ENCODE data around the gene PWWP2A.

The PWWP2A gene

GRCh38 chr5:160133918-160134304, 14.7 kb upstream of the PWWP2A start:
- Histone ChIP-seq H3K9ac (ENCODE audit: low read length) (no peak overlapping the region), H3K4me1 (ENCODE audit: low read length) (no peaks in the 10 kb centered on the region), H4K20me1 (ENCODE audit: insufficient read depth, low read length) (no peaks in the 10 kb centered on the region), H3K79me2 (ENCODE audit: low read length) (no peaks in the 10 kb centered on the region), H3K27me3 (ENCODE audit: low read depth, low read length) (no peaks in the 10 kb centered on the region), H2AFZ (ENCODE audit: low read depth, low read length) (no peak overlapping the region), H3K4me2 (ENCODE audit: low read length) (no peak overlapping the region), H3K4me3 (ENCODE audit: low read length) (no peak overlapping the region), H3K36me3 (replicated peaks; ENCODE audit: low read depth, low read length) (no peaks in the 10 kb centered on the region), H3K27ac (ENCODE audit: low read length) (no peak overlapping the region), H3K9me3 (ENCODE audit: insufficient read depth, low read length) (no peaks in the 10 kb centered on the region)
- TF ChIP-seq EZH2phosphoT487 (IDR thresholded peaks at IDR 0.05; ENCODE audit: low read depth): no peak
- no peak for TF ChIP-seq CTCF (IDR thresholded peaks at IDR 0.05; ENCODE audit: low read depth, low read length)

- Histone ChIP-seq H3K4me3 (ENCODE audit: low read length) (no peak overlapping the region), H3K4me1 (ENCODE audit: low read length) (no peaks in the 10 kb centered on the region), H3K27me3 (ENCODE audit: low read depth, low read length) (no peaks in the 10 kb centered on the region), H3K27ac (ENCODE audit: low read length) (no peak overlapping the region), H3K9me3 (ENCODE audit: insufficient read depth, low read length) (no peaks in the 10 kb centered on the region), H2AFZ (ENCODE audit: low read depth, low read length) (no peak overlapping the region), H3K36me3 (replicated peaks; ENCODE audit: low read depth, low read length) (no peaks in the 10 kb centered on the region), H3K4me2 (ENCODE audit: low read length) (no peak overlapping the region), H4K20me1 (ENCODE audit: insufficient read depth, low read length) (no peaks in the 10 kb centered on the region), H3K79me2 (ENCODE audit: low read length) (no peaks in the 10 kb centered on the region), H3K9ac (ENCODE audit: low read length) (no peak overlapping the region)
- no peak for TF ChIP-seq CTCF (IDR thresholded peaks at IDR 0.05; ENCODE audit: low read depth, low read length)
- no peak for TF ChIP-seq EZH2phosphoT487 (IDR thresholded peaks at IDR 0.05; ENCODE audit: low read depth)
These were observed 14.0 kb upstream of the PWWP2A start for GRCh38 chr5:160133071-160133917.

GRCh38 chr5:160129841-160130240, 10.6 kb upstream of the PWWP2A start:
- no peak overlapping the region for H2AFZ ChIP-seq (ENCODE audit: low read depth, low read length)
- no peaks in the 10 kb centered on the region for H3K36me3 ChIP-seq (replicated peaks; ENCODE audit: low read depth, low read length)
- H3K4me2 ChIP-seq (ENCODE audit: low read length): no peak overlapping the region
- H3K79me2 ChIP-seq (ENCODE audit: low read length): no peaks in the 10 kb centered on the region
- H3K4me3 ChIP-seq (ENCODE audit: low read length): no peak overlapping the region
- no peaks in the 10 kb centered on the region for H3K9me3 ChIP-seq (ENCODE audit: insufficient read depth, low read length)
- TF ChIP-seq CTCF (IDR thresholded peaks at IDR 0.05; ENCODE audit: low read depth, low read length) (no peak), EZH2phosphoT487 (IDR thresholded peaks at IDR 0.05; ENCODE audit: low read depth) (no peak)
- no peaks in the 10 kb centered on the region for H3K27me3 ChIP-seq (ENCODE audit: low read depth, low read length)
- H3K27ac ChIP-seq (ENCODE audit: low read length): no peak overlapping the region
- H3K4me1 ChIP-seq (ENCODE audit: low read length): no peaks in the 10 kb centered on the region
- no peaks in the 10 kb centered on the region for H4K20me1 ChIP-seq (ENCODE audit: insufficient read depth, low read length)
- H3K9ac ChIP-seq (ENCODE audit: low read length): no peak overlapping the region

GRCh38 chr5:160128632-160129031, 9.4 kb upstream of the PWWP2A start:
- no peak overlapping the region for H3K4me3 ChIP-seq (ENCODE audit: low read length)
- H3K9me3 ChIP-seq (ENCODE audit: insufficient read depth, low read length): no peaks in the 10 kb centered on the region

More at GRCh38 chr5:160128632-160129031, 9.4 kb upstream of the PWWP2A start:
- Histone ChIP-seq H3K27ac (ENCODE audit: low read length) (no peak overlapping the region), H3K27me3 (ENCODE audit: low read depth, low read length) (no peaks in the 10 kb centered on the region), H3K79me2 (ENCODE audit: low read length) (no peaks in the 10 kb centered on the region), H3K36me3 (replicated peaks; ENCODE audit: low read depth, low read length) (no peaks in the 10 kb centered on the region), H2AFZ (ENCODE audit: low read depth, low read length) (no peak overlapping the region), H3K4me2 (ENCODE audit: low read length) (no peak overlapping the region), H3K9ac (ENCODE audit: low read length) (no peak overlapping the region), H3K4me1 (ENCODE audit: low read length) (peaks cover 2% of the 10 kb centered on the region; the same call in 1 of the 2 replicates), H4K20me1 (ENCODE audit: insufficient read depth, low read length) (no peaks in the 10 kb centered on the region)
- TF ChIP-seq CTCF (IDR thresholded peaks at IDR 0.05; ENCODE audit: low read depth, low read length): no peak
- no peak for TF ChIP-seq EZH2phosphoT487 (IDR thresholded peaks at IDR 0.05; ENCODE audit: low read depth)
